Colonic mucosa (tissue), 4 donors: Measurements from ENCODE around the gene RBBP8NL. TPM values are rescaled to one million over a fixed set of nuclear protein-coding genes. Genes with fewer than 3 reads are reported as not detected.
"Not testable (repeated sequence)": the region's sequence is repeated elsewhere in the genome, so short reads cannot be mapped to it uniquely, and the experiment has no call there.

Experiments
- DNase-seq: peaks from one replicate; pipeline ENCODE4 v3.0.0-alpha.2; 2020
- H3K27ac ChIP-seq: fragments of 200-600 bp; one replicate; pipeline ENCODE4 v1.8.0; 2021
- H3K27me3 ChIP-seq: fragments of 200-600 bp; one replicate; pipeline ENCODE4 v1.8.0; 2021
- H3K36me3 ChIP-seq: fragments of 200-600 bp; one replicate; pipeline ENCODE4 v1.8.0; 2021
- H3K4me1 ChIP-seq: fragments of 200-600 bp; one replicate; pipeline ENCODE4 v1.8.0; 2021; ENCODE audit warnings: mild to moderate bottlenecking
- H3K4me3 ChIP-seq: fragments of 200-600 bp; one replicate; pipeline ENCODE4 v1.8.0; 2021
- H3K9ac ChIP-seq, 2 donors: one replicate each; pipeline ENCODE4 v1.7.0; 2013; ENCODE audit warnings: control low read depth in 2 of 2, low read depth in 2 of 2, low read length in 2 of 2
- H3K9me3 ChIP-seq: fragments of 200-600 bp; one replicate; pipeline ENCODE4 v1.8.0; 2021
- intact Hi-C: fragments of 100-400 bp; cut with DNase I; formaldehyde crosslinking; loops from one replicate; pipeline ENCODE4 v1.14.1; 2022
- total RNA-seq, 2 donors: library from RNA; stranded (reverse); fragmentation: NEBNext Ultra II Directional in 1 of 2; extraction: Animal tissue kit (Norgen Biotek cat#: 25700) in 1 of 2; gene quantifications; one replicate each; pipeline ENCODE4 v1.2.1, GENCODE V29; 2021
- TF ChIP-seq, protein P1 (sequence below): fragments of 200-600 bp; IDR thresholded peaks from one replicate; pipeline ENCODE4 v1.8.0; 2022; ENCODE audit warnings: antibody characterized with exemption, mild to moderate bottlenecking
- donor health status: healthy.
- donor health status: DM: no; HTN: no; CAD: no.
- donor health status: DM: no; HTN: no; CAD: no.

The RBBP8NL gene
- total RNA-seq, 2 donors from 2014 or later = 5.9 to 12.5 TPM

DNA sequence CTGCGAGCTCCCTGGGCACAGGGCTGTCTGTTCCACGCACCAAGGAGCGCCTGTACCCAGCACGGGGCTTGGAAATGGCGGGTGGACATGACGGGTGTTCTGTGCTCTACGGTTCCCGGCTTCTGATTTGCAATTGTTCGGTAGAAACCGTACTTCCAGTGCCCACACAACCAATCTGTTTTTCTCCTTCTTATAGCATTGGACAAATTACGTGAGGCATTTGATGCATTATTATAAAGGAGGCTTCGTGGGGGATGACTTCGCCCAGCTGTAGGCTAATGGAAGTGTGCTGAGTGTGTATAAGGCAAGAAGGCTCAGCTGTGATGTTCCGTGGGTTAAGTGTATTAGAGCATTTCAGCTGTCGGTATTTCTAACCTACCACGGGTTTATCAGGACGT lies 50.3 kb downstream of the RBBP8NL start:
- H3K4me1 ChIP-seq = no peaks in the 10 kb centered on the region
- H3K4me3 ChIP-seq = no peak overlapping the region
- peaks cover 3% of the 10 kb centered on the region for H3K27me3 ChIP-seq
- H3K27ac ChIP-seq = no peak overlapping the region
- H3K36me3 ChIP-seq = no peaks in the 10 kb centered on the region
- intact Hi-C loops = no loop called here
- no peak for DNase-seq
- no peaks in the 10 kb centered on the region for H3K9me3 ChIP-seq
- no peak overlapping the region for H3K9ac ChIP-seq
- TF ChIP-seq, protein P1, sequence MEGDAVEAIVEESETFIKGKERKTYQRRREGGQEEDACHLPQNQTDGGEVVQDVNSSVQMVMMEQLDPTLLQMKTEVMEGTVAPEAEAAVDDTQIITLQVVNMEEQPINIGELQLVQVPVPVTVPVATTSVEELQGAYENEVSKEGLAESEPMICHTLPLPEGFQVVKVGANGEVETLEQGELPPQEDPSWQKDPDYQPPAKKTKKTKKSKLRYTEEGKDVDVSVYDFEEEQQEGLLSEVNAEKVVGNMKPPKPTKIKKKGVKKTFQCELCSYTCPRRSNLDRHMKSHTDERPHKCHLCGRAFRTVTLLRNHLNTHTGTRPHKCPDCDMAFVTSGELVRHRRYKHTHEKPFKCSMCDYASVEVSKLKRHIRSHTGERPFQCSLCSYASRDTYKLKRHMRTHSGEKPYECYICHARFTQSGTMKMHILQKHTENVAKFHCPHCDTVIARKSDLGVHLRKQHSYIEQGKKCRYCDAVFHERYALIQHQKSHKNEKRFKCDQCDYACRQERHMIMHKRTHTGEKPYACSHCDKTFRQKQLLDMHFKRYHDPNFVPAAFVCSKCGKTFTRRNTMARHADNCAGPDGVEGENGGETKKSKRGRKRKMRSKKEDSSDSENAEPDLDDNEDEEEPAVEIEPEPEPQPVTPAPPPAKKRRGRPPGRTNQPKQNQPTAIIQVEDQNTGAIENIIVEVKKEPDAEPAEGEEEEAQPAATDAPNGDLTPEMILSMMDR = no peak

- Histone ChIP-seq H3K9me3 (no peaks in the 10 kb centered on the region), H3K36me3 (no peaks in the 10 kb centered on the region), H3K27me3 (peaks cover 3% of the 10 kb centered on the region), H3K4me3 (no peak overlapping the region), H3K9ac (no peak overlapping the region), H3K4me1 (no peaks in the 10 kb centered on the region), H3K27ac (peak overlapping the region; percentile 50)
- intact Hi-C loops = no loop called here
- DNase-seq = no peak
- TF ChIP-seq, protein P1 = no peak
Observed at GRCh38 chr20:62376112-62377063, 51.0 kb downstream of the RBBP8NL start.

DNA sequence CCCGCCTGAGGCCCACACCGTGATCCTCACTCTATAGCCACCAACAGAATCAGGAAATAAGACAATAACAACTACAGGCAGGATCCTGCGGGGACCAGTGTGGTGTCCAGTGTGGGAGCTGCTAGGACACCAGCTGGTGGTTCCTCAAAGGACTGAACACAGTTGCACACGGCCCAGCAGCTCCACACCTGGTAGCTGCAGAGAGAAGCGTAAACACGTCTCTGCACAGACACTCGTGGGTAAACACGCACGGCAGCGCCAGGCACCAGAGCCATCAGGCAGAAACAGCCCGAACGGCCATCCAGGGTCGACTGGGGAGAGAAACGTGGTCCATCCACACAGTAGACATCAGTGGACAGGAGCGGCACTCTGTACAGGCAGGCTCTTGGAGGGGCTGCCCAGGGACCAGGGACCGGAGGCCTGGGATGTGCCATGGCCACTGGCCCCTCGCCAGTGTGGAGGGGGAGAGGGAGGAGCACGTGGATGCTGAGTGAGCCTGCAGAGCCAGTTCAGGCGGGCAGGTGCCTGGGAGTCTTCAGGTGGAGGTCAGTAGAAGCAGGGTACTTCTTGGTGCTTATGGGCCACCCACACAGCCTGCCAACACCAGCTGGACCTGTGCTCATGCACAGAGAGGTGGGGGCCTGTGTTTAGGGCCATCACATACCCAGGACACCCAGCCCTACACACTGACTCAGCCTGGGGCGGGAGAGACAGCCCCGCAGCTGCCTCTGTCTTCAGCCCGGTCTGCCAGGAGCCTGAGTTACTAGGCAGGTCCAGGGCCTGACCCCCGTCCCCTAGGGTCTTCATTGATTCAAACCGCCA lies 52.8 kb downstream of the RBBP8NL start:
- no peak for DNase-seq
- no peak overlapping the region for H3K4me3 ChIP-seq
- TF ChIP-seq, protein P1 = no peak
- H3K4me1 ChIP-seq = no peaks in the 10 kb centered on the region
- H3K36me3 ChIP-seq = no peaks in the 10 kb centered on the region
- intact Hi-C loops = no loop called here
- peak overlapping the region; percentile 27 for H3K27ac ChIP-seq
- peaks cover 3% of the 10 kb centered on the region for H3K27me3 ChIP-seq
- H3K9ac ChIP-seq = no peak overlapping the region
- H3K9me3 ChIP-seq = no peaks in the 10 kb centered on the region

DNA sequence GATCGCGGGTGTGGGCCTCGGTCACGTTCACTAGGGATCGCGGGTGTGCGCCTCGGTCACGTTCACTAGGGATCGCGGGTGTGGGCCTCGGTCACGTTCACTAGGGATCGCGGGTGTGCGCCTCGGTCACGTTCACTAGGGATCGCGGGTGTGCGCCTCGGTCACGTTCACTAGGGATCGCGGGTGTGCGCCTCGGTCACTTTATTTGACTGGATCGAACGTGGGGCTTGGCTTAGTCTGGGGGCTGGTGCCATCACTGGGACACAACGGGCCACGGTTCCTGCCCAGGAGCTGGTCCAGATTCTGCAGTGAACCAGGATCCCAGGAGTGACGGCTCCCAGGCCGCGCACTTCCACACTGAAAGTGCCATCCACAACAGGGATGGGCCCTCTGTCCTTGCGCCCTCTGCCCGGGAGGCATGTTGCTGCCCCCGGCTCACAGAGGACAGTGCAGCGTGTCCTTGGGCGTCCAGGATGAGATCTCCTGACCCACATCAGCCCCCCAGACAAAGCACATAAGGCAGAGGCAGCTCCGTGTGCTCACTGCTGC lies 53.6 kb downstream of the RBBP8NL start:
- H3K36me3 ChIP-seq, DNase-seq, H3K9me3 ChIP-seq, intact Hi-C loops, H3K4me1 ChIP-seq, H3K4me3 ChIP-seq: not testable (repeated sequence)
- peaks cover 11% of the 10 kb centered on the region for H3K27me3 ChIP-seq
- H3K27ac ChIP-seq = peak overlapping the region; percentile 27
- peak overlapping the region in 1 of 2 donors; percentile 26 for H3K9ac ChIP-seq

DNA sequence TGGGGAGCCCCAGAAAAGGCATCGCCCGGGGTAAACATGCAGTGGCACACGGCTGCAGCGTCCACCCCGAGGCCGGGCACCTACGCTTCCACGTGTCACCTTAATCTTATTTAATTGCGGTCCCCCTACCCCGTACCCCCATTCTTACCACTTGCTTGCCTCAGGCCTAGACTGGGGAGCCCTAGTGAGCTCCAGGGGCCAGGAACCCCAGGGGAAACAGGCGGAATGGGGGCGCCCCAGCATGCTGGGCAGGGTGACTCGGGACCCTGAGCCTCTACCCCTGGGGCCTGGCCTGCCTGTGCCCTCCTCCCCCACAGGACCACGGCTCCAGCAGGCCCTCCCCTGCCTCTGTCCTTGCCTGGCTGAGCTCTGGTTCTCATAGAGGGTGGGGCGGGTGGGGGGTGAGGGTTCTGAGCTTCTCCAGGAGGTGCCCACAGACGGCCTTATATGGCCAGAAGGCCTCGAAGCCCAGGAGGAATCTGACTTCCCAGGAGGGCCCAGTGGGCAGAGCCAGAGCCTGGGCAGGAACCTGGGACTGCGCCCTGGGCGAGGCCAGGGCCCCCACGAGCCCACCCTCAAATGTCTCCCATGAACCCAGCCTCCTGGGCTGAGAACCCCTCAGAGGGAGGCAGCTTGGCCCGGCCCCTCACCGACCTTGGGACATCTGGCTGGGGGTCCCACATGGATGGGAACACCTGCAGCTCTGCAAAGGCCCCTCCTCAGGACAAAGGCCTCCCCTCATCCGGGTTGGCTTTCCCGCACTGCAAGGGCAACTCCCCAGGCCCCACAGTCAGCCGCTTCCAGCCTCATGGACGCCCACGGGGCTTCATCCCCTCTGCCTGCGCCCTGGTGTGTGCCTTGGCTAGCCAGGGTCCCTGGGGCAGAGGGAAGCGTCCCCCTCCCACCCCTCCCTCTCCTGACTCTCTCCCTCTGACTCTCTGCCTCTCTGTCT lies 55.0 kb downstream of the RBBP8NL start:
- DNase-seq = no peak

More for the DNA sequence above, 55.0 kb downstream of the RBBP8NL start:
- Histone ChIP-seq H3K4me1 (peaks cover 14% of the 10 kb centered on the region), H3K27ac (no peak overlapping the region), H3K9ac (no peak overlapping the region), H3K9me3 (no peaks in the 10 kb centered on the region), H3K27me3 (peaks cover 25% of the 10 kb centered on the region), H3K36me3 (no peaks in the 10 kb centered on the region), H3K4me3 (no peak overlapping the region)
- intact Hi-C loops = no loop called here
- TF ChIP-seq, protein P1 = no peak
